ENCODE measurements around the gene VTA1.

VTA1 gene

DNA sequence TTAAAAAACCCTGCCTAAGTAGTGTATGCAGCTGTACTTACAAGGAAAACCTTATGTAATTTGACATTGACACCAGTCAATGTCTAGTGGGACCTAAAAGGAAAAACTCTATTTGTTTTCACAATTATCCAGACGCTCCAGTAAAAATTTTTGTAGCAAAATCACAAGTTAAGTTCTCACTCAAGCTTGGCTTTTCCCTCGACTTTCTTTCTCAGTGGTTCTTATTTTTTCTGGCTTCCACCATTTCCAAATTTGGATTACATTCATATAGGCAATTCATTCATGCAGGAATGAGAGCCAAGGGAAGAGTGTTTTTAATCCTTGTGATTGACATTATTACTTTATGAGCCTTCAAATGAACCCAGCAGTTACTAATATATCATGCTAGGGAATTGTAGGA lies 88.7 kb downstream of the VTA1 start:
- Histone ChIP-seq H3K27ac (ENCODE audit: low read depth, low read length) (no peak overlapping the region), H3K9me3 (ENCODE audit: control insufficient read depth in 1 of 2, low read length in 2 of 2) (no peaks in the 10 kb centered on the region), H3K4me3 (ENCODE audit: low read depth in 1 of 2, low read length in 2 of 2) (no peak overlapping the region), H3K4me1 (ENCODE audit: control insufficient read depth in 1 of 2, insufficient read depth in 2 of 2, low read length in 2 of 2) (peaks cover 0 to 6% of the 10 kb centered on the region in 2 donors), H3K9ac (ENCODE audit: low read depth in 1 of 2, low read length in 2 of 2) (no peak overlapping the region), H3K27me3 (ENCODE audit: control insufficient read depth in 1 of 2, insufficient read depth in 2 of 2, low read length in 2 of 2) (no peaks in the 10 kb centered on the region), H3K36me3 (ENCODE audit: control insufficient read depth in 1 of 2, insufficient read depth in 2 of 2, low read length in 2 of 2) (no peaks in the 10 kb centered on the region)

- Histone ChIP-seq H3K9ac (ENCODE audit: low read depth in 1 of 2, low read length in 2 of 2) (no peak overlapping the region), H3K4me1 (ENCODE audit: control insufficient read depth in 1 of 2, insufficient read depth in 2 of 2, low read length in 2 of 2) (peaks cover 0 to 8% of the 10 kb centered on the region in 2 donors), H3K9me3 (ENCODE audit: control insufficient read depth in 1 of 2, low read length in 2 of 2) (no peaks in the 10 kb centered on the region), H3K27me3 (ENCODE audit: control insufficient read depth in 1 of 2, insufficient read depth in 2 of 2, low read length in 2 of 2) (no peaks in the 10 kb centered on the region), H3K4me3 (ENCODE audit: low read depth in 1 of 2, low read length in 2 of 2) (no peak overlapping the region), H3K27ac (ENCODE audit: low read depth, low read length) (no peak overlapping the region), H3K36me3 (ENCODE audit: control insufficient read depth in 1 of 2, insufficient read depth in 2 of 2, low read length in 2 of 2) (no peaks in the 10 kb centered on the region)
These were observed 89.6 kb downstream of the VTA1 start for GRCh38 chr6:142236691-142237090.

DNA sequence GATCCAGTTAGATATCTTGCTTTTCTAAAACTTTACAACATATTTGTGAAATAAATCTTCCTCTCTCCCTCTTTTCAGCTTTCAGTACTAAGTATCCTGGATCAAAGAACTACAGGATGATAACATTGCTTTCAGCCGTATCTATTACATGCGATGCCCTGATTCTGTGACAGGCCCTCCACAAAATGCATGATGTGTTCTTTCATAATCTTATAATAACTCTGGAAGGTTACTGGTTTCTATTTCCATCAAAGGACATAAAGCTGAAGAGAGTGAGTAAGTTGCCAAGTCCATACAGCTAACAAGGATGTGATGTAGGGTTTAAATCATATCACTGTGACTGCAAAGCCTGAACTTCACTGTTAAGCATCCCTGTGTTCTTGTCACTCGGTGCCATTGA lies 91.8 kb downstream of the VTA1 start:
- no peaks in the 10 kb centered on the region for H3K9me3 ChIP-seq (ENCODE audit: control insufficient read depth in 1 of 2, low read length in 2 of 2)
- peaks cover 0 to 8% of the 10 kb centered on the region in 2 donors for H3K4me1 ChIP-seq (ENCODE audit: control insufficient read depth in 1 of 2, insufficient read depth in 2 of 2, low read length in 2 of 2)
- H3K9ac ChIP-seq (ENCODE audit: low read depth in 1 of 2, low read length in 2 of 2) = no peak overlapping the region
- H3K36me3 ChIP-seq (ENCODE audit: control insufficient read depth in 1 of 2, insufficient read depth in 2 of 2, low read length in 2 of 2) = no peaks in the 10 kb centered on the region
- H3K27me3 ChIP-seq (ENCODE audit: control insufficient read depth in 1 of 2, insufficient read depth in 2 of 2, low read length in 2 of 2) = no peaks in the 10 kb centered on the region
- no peak overlapping the region for H3K4me3 ChIP-seq (ENCODE audit: low read depth in 1 of 2, low read length in 2 of 2)
- H3K27ac ChIP-seq (ENCODE audit: low read depth, low read length) = no peak overlapping the region

- no peaks in the 10 kb centered on the region for H3K36me3 ChIP-seq (ENCODE audit: control insufficient read depth in 1 of 2, insufficient read depth in 2 of 2, low read length in 2 of 2)
- H3K9me3 ChIP-seq (ENCODE audit: control insufficient read depth in 1 of 2, low read length in 2 of 2) = no peaks in the 10 kb centered on the region
- no peak overlapping the region for H3K27ac ChIP-seq (ENCODE audit: low read depth, low read length)
- H3K4me3 ChIP-seq (ENCODE audit: low read depth in 1 of 2, low read length in 2 of 2) = no peak overlapping the region
- no peak overlapping the region for H3K9ac ChIP-seq (ENCODE audit: low read depth in 1 of 2, low read length in 2 of 2)
- H3K27me3 ChIP-seq (ENCODE audit: control insufficient read depth in 1 of 2, insufficient read depth in 2 of 2, low read length in 2 of 2) = no peaks in the 10 kb centered on the region
- H3K4me1 ChIP-seq (ENCODE audit: control insufficient read depth in 1 of 2, insufficient read depth in 2 of 2, low read length in 2 of 2) = peaks cover 3 to 11% of the 10 kb centered on the region in 2 donors
These were observed 93.1 kb downstream of the VTA1 start for GRCh38 chr6:142240179-142240578.

- Histone ChIP-seq H3K27ac (ENCODE audit: low read depth, low read length) (no peak overlapping the region), H3K9me3 (ENCODE audit: control insufficient read depth in 1 of 2, low read length in 2 of 2) (no peaks in the 10 kb centered on the region), H3K9ac (ENCODE audit: low read depth in 1 of 2, low read length in 2 of 2) (no peak overlapping the region), H3K4me3 (ENCODE audit: low read depth in 1 of 2, low read length in 2 of 2) (no peak overlapping the region), H3K27me3 (ENCODE audit: control insufficient read depth in 1 of 2, insufficient read depth in 2 of 2, low read length in 2 of 2) (no peaks in the 10 kb centered on the region), H3K4me1 (ENCODE audit: control insufficient read depth in 1 of 2, insufficient read depth in 2 of 2, low read length in 2 of 2) (peaks cover 3 to 15% of the 10 kb centered on the region in 2 donors), H3K36me3 (ENCODE audit: control insufficient read depth in 1 of 2, insufficient read depth in 2 of 2, low read length in 2 of 2) (no peaks in the 10 kb centered on the region)
These were observed 94.0 kb downstream of the VTA1 start for GRCh38 chr6:142241061-142241460.

DNA sequence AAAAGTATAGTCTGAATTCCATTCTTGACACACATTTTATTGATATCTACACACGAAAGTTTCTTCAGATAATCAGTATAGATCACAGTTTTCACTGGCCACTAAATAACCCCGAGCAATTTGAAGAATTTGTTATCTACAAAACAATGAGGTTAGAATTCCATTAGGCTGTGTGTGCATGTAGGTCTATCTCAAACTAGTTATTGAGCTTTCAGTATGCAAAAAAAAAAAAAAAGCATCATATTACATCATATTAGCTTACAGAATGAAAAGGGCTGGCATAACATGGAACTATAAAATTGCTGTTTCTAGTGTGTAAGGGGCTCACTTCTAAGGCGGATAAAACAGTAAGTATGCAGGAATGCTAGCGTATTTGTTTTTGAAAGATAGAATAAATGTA lies 95.2 kb downstream of the VTA1 start:
- H3K36me3 ChIP-seq (ENCODE audit: control insufficient read depth in 1 of 2, insufficient read depth in 2 of 2, low read length in 2 of 2) = no peaks in the 10 kb centered on the region
- H3K4me3 ChIP-seq (ENCODE audit: low read depth in 1 of 2, low read length in 2 of 2) = no peak overlapping the region
- no peaks in the 10 kb centered on the region for H3K27me3 ChIP-seq (ENCODE audit: control insufficient read depth in 1 of 2, insufficient read depth in 2 of 2, low read length in 2 of 2)
- H3K27ac ChIP-seq (ENCODE audit: low read depth, low read length) = no peak overlapping the region
- no peak overlapping the region for H3K9ac ChIP-seq (ENCODE audit: low read depth in 1 of 2, low read length in 2 of 2)
- no peaks in the 10 kb centered on the region for H3K9me3 ChIP-seq (ENCODE audit: control insufficient read depth in 1 of 2, low read length in 2 of 2)
- H3K4me1 ChIP-seq (ENCODE audit: control insufficient read depth in 1 of 2, insufficient read depth in 2 of 2, low read length in 2 of 2) = peaks cover 3 to 15% of the 10 kb centered on the region in 2 donors

- Histone ChIP-seq H3K9me3 (ENCODE audit: control insufficient read depth in 1 of 2, low read length in 2 of 2) (no peaks in the 10 kb centered on the region), H3K27ac (ENCODE audit: low read depth, low read length) (no peak overlapping the region), H3K4me3 (ENCODE audit: low read depth in 1 of 2, low read length in 2 of 2) (no peak overlapping the region), H3K9ac (ENCODE audit: low read depth in 1 of 2, low read length in 2 of 2) (no peak overlapping the region), H3K27me3 (ENCODE audit: control insufficient read depth in 1 of 2, insufficient read depth in 2 of 2, low read length in 2 of 2) (no peaks in the 10 kb centered on the region), H3K4me1 (ENCODE audit: control insufficient read depth in 1 of 2, insufficient read depth in 2 of 2, low read length in 2 of 2) (peaks cover 3 to 6% of the 10 kb centered on the region in 2 donors), H3K36me3 (ENCODE audit: control insufficient read depth in 1 of 2, insufficient read depth in 2 of 2, low read length in 2 of 2) (no peaks in the 10 kb centered on the region)
These were observed 99.9 kb downstream of the VTA1 start for GRCh38 chr6:142246960-142247359.

GRCh38 chr6:142249266-142249665 lies 102.2 kb downstream of the VTA1 start:
- Histone ChIP-seq H3K27ac (ENCODE audit: low read depth, low read length) (no peak overlapping the region), H3K9me3 (ENCODE audit: control insufficient read depth in 1 of 2, low read length in 2 of 2) (no peaks in the 10 kb centered on the region), H3K9ac (ENCODE audit: low read depth in 1 of 2, low read length in 2 of 2) (no peak overlapping the region), H3K27me3 (ENCODE audit: control insufficient read depth in 1 of 2, insufficient read depth in 2 of 2, low read length in 2 of 2) (no peaks in the 10 kb centered on the region), H3K4me3 (ENCODE audit: low read depth in 1 of 2, low read length in 2 of 2) (no peak overlapping the region), H3K4me1 (ENCODE audit: control insufficient read depth in 1 of 2, insufficient read depth in 2 of 2, low read length in 2 of 2) (peaks cover 3 to 6% of the 10 kb centered on the region in 2 donors), H3K36me3 (ENCODE audit: control insufficient read depth in 1 of 2, insufficient read depth in 2 of 2, low read length in 2 of 2) (no peaks in the 10 kb centered on the region)

DNA sequence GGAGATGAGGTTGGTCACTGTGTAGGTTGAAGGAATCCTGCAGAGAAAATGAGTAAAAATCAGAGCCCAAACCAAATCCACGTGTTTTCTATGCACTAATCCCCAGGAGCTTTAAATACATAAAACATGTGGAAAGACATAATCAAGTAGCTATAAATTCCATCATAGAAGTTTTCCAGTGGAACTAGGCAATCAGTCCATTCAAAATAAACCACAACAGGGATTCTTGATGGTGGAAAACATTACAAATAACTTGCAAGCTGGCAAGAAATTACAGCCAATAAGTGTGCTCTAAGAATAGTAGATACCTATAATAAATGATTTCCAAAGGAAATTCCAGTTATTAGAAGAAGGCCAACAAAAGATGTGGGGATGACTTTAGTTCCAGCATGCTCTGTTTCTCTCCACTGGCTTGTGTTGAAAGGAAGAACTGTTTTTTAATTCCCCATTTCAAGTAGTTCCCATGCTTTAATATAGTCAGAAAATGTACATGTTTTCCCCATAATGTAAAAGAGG lies 104.9 kb downstream of the VTA1 start:
- no peak overlapping the region for H3K9ac ChIP-seq (ENCODE audit: low read depth in 1 of 2, low read length in 2 of 2)
- no peaks in the 10 kb centered on the region for H3K36me3 ChIP-seq (ENCODE audit: control insufficient read depth in 1 of 2, insufficient read depth in 2 of 2, low read length in 2 of 2)
- H3K4me1 ChIP-seq (ENCODE audit: control insufficient read depth in 1 of 2, insufficient read depth in 2 of 2, low read length in 2 of 2) = peaks cover 0 to 5% of the 10 kb centered on the region in 2 donors
- no peaks in the 10 kb centered on the region for H3K9me3 ChIP-seq (ENCODE audit: control insufficient read depth in 1 of 2, low read length in 2 of 2)
- no peak overlapping the region for H3K4me3 ChIP-seq (ENCODE audit: low read depth in 1 of 2, low read length in 2 of 2)
- H3K27me3 ChIP-seq (ENCODE audit: control insufficient read depth in 1 of 2, insufficient read depth in 2 of 2, low read length in 2 of 2) = no peaks in the 10 kb centered on the region
- H3K27ac ChIP-seq (ENCODE audit: low read depth, low read length) = no peak overlapping the region

- H3K27ac ChIP-seq (ENCODE audit: low read depth, low read length) = no peak overlapping the region
These were observed 107.5 kb downstream of the VTA1 start for GRCh38 chr6:142254513-142254912.

DNA sequence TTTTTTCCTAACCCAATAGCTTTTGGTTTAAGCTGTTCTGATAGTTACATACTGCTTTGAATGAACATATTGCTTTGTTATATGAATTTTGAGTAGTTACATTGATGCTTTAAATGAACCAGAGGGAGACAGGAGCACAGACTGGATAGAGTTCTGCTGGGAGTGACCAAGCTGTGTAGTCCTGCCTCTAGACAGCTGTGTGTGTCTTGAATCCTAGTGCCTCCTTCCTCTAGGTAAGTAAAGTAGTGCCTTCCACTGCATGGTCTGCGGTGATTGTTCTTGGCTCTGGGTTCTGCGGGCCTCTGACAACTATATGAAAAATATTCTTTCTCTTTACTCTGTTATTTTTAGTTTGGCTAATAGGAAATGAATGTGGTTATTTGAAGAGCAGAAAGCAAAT lies 108.7 kb downstream of the VTA1 start:
- Histone ChIP-seq H3K36me3 (ENCODE audit: control insufficient read depth in 1 of 2, insufficient read depth in 2 of 2, low read length in 2 of 2) (no peaks in the 10 kb centered on the region), H3K9me3 (ENCODE audit: control insufficient read depth in 1 of 2, low read length in 2 of 2) (no peaks in the 10 kb centered on the region)

More at GRCh38 chr6:142254513-142254912, 107.5 kb downstream of the VTA1 start:
- Histone ChIP-seq H3K27me3 (ENCODE audit: control insufficient read depth in 1 of 2, insufficient read depth in 2 of 2, low read length in 2 of 2) (no peaks in the 10 kb centered on the region), H3K36me3 (ENCODE audit: control insufficient read depth in 1 of 2, insufficient read depth in 2 of 2, low read length in 2 of 2) (no peaks in the 10 kb centered on the region), H3K9ac (ENCODE audit: low read depth in 1 of 2, low read length in 2 of 2) (no peak overlapping the region), H3K4me3 (ENCODE audit: low read depth in 1 of 2, low read length in 2 of 2) (no peak overlapping the region), H3K4me1 (ENCODE audit: control insufficient read depth in 1 of 2, insufficient read depth in 2 of 2, low read length in 2 of 2) (peaks cover 0 to 5% of the 10 kb centered on the region in 2 donors), H3K9me3 (ENCODE audit: control insufficient read depth in 1 of 2, low read length in 2 of 2) (no peaks in the 10 kb centered on the region)

More for the DNA sequence above, 108.7 kb downstream of the VTA1 start:
- H3K4me3 ChIP-seq (ENCODE audit: low read depth in 1 of 2, low read length in 2 of 2) = no peak overlapping the region
- no peak overlapping the region for H3K27ac ChIP-seq (ENCODE audit: low read depth, low read length)
- H3K9ac ChIP-seq (ENCODE audit: low read depth in 1 of 2, low read length in 2 of 2) = no peak overlapping the region
- H3K27me3 ChIP-seq (ENCODE audit: control insufficient read depth in 1 of 2, insufficient read depth in 2 of 2, low read length in 2 of 2) = no peaks in the 10 kb centered on the region
- H3K4me1 ChIP-seq (ENCODE audit: control insufficient read depth in 1 of 2, insufficient read depth in 2 of 2, low read length in 2 of 2) = peaks cover 0 to 5% of the 10 kb centered on the region in 2 donors
